Measurements from ENCODE around the gene FTSJ3. TPM values are rescaled to one million over a fixed set of nuclear protein-coding genes. Genes with fewer than 3 reads are reported as not detected.

FTSJ3 gene
- total and polyA plus RNA-seq, 2 donors (not counting 1 experiment from before 2014, with no cell fraction given), result 37.8 to 61.8 TPM

DNA sequence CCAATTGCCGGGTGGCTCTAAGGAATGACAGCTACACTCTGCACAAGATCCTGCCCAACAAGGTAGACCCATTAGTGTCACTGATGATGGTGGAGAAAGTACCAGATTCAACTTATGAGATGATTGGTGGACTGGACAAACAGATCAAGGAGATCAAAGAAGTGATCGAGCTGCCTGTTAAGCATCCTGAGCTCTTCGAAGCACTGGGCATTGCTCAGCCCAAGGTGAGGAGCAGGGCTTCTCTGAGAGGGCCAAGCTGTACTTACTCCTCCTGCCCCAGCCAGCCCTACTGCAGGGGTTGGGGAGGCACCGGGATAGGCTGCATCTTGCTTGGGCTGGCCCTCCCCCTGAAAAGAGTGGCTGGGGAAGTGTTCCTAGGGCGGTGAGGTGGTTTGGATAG, 2.8 kb upstream of the FTSJ3 start:
- H3K9me3 ChIP-seq (ENCODE audit: control insufficient read depth, insufficient read depth, low read depth, low read length), result no peaks in the 10 kb centered on the region
- H3K36me3 ChIP-seq (ENCODE audit: control insufficient read depth, insufficient read depth, low read length), result peaks cover 39% of the 10 kb centered on the region
- H3K27me3 ChIP-seq (ENCODE audit: control insufficient read depth, insufficient read depth, low read length), result no peaks in the 10 kb centered on the region
- H3K79me2 ChIP-seq (ENCODE audit: control insufficient read depth, insufficient read depth, low read length), result peaks cover 40% of the 10 kb centered on the region
- no peak overlapping the region for H3K27ac ChIP-seq (ENCODE audit: insufficient read depth, low read length)
- H3K9ac ChIP-seq (ENCODE audit: insufficient read depth, low read length), result no peak overlapping the region
- no peak overlapping the region for H3K4me3 ChIP-seq (replicated peaks in 1 of 4; ENCODE audit: control extremely low read depth in 1 of 4, insufficient read depth in 1 of 4, low read depth in 3 of 4, low read length in 4 of 4)
- H3K4me2 ChIP-seq (ENCODE audit: extremely low read depth, insufficient read depth, low read length), result no peak overlapping the region
- no peak for DNase-seq (ENCODE audit: low read depth in 2 of 2)
- H4K20me1 ChIP-seq (ENCODE audit: control insufficient read depth, extremely low read depth, insufficient read depth, low read length), result no peaks in the 10 kb centered on the region
- H3K4me1 ChIP-seq (ENCODE audit: control insufficient read depth, extremely low read depth, insufficient read depth, low read length), result peaks cover 8% of the 10 kb centered on the region
- H2AFZ ChIP-seq (ENCODE audit: low read length), result no peak overlapping the region
- TF ChIP-seq, protein P1, sequence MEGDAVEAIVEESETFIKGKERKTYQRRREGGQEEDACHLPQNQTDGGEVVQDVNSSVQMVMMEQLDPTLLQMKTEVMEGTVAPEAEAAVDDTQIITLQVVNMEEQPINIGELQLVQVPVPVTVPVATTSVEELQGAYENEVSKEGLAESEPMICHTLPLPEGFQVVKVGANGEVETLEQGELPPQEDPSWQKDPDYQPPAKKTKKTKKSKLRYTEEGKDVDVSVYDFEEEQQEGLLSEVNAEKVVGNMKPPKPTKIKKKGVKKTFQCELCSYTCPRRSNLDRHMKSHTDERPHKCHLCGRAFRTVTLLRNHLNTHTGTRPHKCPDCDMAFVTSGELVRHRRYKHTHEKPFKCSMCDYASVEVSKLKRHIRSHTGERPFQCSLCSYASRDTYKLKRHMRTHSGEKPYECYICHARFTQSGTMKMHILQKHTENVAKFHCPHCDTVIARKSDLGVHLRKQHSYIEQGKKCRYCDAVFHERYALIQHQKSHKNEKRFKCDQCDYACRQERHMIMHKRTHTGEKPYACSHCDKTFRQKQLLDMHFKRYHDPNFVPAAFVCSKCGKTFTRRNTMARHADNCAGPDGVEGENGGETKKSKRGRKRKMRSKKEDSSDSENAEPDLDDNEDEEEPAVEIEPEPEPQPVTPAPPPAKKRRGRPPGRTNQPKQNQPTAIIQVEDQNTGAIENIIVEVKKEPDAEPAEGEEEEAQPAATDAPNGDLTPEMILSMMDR (conservative IDR thresholded peaks at IDR 0.05 in 1 of 2, IDR thresholded peaks at IDR 0.05 in 1 of 2; ENCODE audit: low read depth in 1 of 2, low read length in 2 of 2), result no peak
- TF ChIP-seq EZH2 (IDR thresholded peaks at IDR 0.05; ENCODE audit: low read length, missing control alignments), result no peak

DNA sequence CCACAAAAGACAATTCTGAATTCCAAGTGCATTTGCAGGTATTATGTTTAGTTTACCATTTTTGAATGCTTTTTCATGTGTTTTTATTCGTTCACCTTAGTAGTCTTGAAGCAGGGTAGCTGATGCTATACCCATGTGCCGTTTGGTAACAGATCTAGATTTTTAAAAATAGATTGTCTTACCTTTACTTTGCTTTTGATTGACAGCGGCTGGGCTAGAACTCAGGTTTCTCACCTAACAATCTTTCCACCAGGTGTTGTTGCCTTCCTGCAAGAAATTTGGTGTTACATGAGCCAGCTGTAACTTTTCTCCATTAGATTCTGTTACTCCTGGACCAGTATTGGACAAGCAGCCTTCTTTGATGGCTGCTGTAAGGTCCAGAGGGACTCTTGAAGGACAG, 1.5 kb upstream of the FTSJ3 start:
- no peaks in the 10 kb centered on the region for H3K27me3 ChIP-seq (ENCODE audit: control insufficient read depth, insufficient read depth, low read length)
- H2AFZ ChIP-seq (ENCODE audit: low read length), result no peak overlapping the region
- TF ChIP-seq, protein P1 (conservative IDR thresholded peaks at IDR 0.05 in 1 of 2, IDR thresholded peaks at IDR 0.05 in 1 of 2; ENCODE audit: low read depth in 1 of 2, low read length in 2 of 2), result no peak
- TF ChIP-seq EZH2 (IDR thresholded peaks at IDR 0.05; ENCODE audit: low read length, missing control alignments), result no peak
- no peak overlapping the region for H3K9ac ChIP-seq (ENCODE audit: insufficient read depth, low read length)
- peak overlapping the region in 2 of 4 experiments; percentile 80 to 84 for H3K4me3 ChIP-seq (replicated peaks in 1 of 4; ENCODE audit: control extremely low read depth in 1 of 4, insufficient read depth in 1 of 4, low read depth in 3 of 4, low read length in 4 of 4)
- no peak overlapping the region for H3K27ac ChIP-seq (ENCODE audit: insufficient read depth, low read length)
- peaks cover 48% of the 10 kb centered on the region for H3K79me2 ChIP-seq (ENCODE audit: control insufficient read depth, insufficient read depth, low read length)
- H3K4me1 ChIP-seq (ENCODE audit: control insufficient read depth, extremely low read depth, insufficient read depth, low read length), result peaks cover 8% of the 10 kb centered on the region
- no peaks in the 10 kb centered on the region for H4K20me1 ChIP-seq (ENCODE audit: control insufficient read depth, extremely low read depth, insufficient read depth, low read length)
- peaks cover 44% of the 10 kb centered on the region for H3K36me3 ChIP-seq (ENCODE audit: control insufficient read depth, insufficient read depth, low read length)
- no peak for DNase-seq (ENCODE audit: low read depth in 2 of 2)
- H3K9me3 ChIP-seq (ENCODE audit: control insufficient read depth, insufficient read depth, low read depth, low read length), result no peaks in the 10 kb centered on the region
- H3K4me2 ChIP-seq (ENCODE audit: extremely low read depth, insufficient read depth, low read length), result peak overlapping the region; percentile 82

DNA sequence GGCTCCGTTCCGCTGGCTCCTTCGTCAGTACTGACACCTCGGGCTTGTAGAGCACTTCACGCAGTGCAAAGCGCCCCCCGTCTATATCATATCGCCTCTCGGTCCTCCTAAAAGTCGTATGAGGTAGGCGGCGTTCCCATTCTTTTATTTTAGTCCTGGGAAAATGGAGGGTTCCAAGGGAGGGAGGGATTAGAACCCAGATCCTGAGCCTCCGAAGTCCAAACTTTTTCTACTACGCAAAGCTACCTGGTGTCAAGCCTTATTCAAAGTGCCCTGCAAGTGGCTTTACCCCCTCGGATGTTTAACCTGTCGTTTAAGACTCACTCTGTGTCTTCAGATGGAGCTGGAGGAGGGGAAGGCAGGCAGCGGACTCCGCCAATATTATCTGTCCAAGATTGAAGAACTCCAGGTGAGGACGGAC, 348 bp upstream of the FTSJ3 start:
- DNase-seq (ENCODE audit: low read depth in 2 of 2), result no peak
- no peak overlapping the region for H2AFZ ChIP-seq (ENCODE audit: low read length)
- H3K4me3 ChIP-seq (replicated peaks in 1 of 4; ENCODE audit: control extremely low read depth in 1 of 4, insufficient read depth in 1 of 4, low read depth in 3 of 4, low read length in 4 of 4), result peak overlapping the region; percentile 49 to 84 (median 77)
- peaks cover 8% of the 10 kb centered on the region for H3K4me1 ChIP-seq (ENCODE audit: control insufficient read depth, extremely low read depth, insufficient read depth, low read length)
- H3K79me2 ChIP-seq (ENCODE audit: control insufficient read depth, insufficient read depth, low read length), result peaks cover 50% of the 10 kb centered on the region
- H3K9ac ChIP-seq (ENCODE audit: insufficient read depth, low read length), result peak overlapping the region; percentile 92
- H3K9me3 ChIP-seq (ENCODE audit: control insufficient read depth, insufficient read depth, low read depth, low read length), result no peaks in the 10 kb centered on the region
- peak overlapping the region; percentile 82 for H3K4me2 ChIP-seq (ENCODE audit: extremely low read depth, insufficient read depth, low read length)
- peak overlapping the region; percentile 93 for H3K27ac ChIP-seq (ENCODE audit: insufficient read depth, low read length)
- TF ChIP-seq, protein P1 (conservative IDR thresholded peaks at IDR 0.05 in 1 of 2, IDR thresholded peaks at IDR 0.05 in 1 of 2; ENCODE audit: low read depth in 1 of 2, low read length in 2 of 2), result no peak
- TF ChIP-seq EZH2 (IDR thresholded peaks at IDR 0.05; ENCODE audit: low read length, missing control alignments), result no peak
- no peaks in the 10 kb centered on the region for H4K20me1 ChIP-seq (ENCODE audit: control insufficient read depth, extremely low read depth, insufficient read depth, low read length)
- peaks cover 43% of the 10 kb centered on the region for H3K36me3 ChIP-seq (ENCODE audit: control insufficient read depth, insufficient read depth, low read length)
- H3K27me3 ChIP-seq (ENCODE audit: control insufficient read depth, insufficient read depth, low read length), result no peaks in the 10 kb centered on the region
